HG02610 (cell line): Measurements from ENCODE around the gene FOXC1.

Source experiments
- ATAC-seq: cut with Tn5 transposase; IDR thresholded peaks from one replicate; pipeline ENCODE4 v1.9.1; 2021; ENCODE audit warnings: mild to moderate bottlenecking, moderate library complexity; ENCODE audit not compliant: unreplicated experiment

The FOXC1 gene

DNA sequence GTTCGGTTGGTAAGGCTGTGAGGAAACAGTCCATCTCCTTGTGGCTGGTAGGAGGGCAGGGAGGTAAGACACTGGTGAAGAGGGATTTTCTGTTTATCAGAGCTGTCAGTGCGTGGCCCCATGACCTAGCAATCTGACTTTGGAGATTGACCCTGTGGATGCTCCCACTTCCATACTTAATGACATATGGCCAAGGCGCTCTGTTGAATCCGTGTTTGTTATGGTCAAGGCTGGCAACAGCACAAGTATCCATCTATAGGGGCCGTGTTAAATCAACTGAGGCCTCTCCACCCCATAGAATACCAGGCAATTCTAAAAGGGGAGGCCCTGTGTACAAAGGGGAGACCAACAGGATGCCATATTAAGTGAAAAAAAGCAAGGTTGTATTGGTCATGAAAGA, 25.6 kb upstream of the FOXC1 start:
- ATAC-seq: no peak

DNA sequence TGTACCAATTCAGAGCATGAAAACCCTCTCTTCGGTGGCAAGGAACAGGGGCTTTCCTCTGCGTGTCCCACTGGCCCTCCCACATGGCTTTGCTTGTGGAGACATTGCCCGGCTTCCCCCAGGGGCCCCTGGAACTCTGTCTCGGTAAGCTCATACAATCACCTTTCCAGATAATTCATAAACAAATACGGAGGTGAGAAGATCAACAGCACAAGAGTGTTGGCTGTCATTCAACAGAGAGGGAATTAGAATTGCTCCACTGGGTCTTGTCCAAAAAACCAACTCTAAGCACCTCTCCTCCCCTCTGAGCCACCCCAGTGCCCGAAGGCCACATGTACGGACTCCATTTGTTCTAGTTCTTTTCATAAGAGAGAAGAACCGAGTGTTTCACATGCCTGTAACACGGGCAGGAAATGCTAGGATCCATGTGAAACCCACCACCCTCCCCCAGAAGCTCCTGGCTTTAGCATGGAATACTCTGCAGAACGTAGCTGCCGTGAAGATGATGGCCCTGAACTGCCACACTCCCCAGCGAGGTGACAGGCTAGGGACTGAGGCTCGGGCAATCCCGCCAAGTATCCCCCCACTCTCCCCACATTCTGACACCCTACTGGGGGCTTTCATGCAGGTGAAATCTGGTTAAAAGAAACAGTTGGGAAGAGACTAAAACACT, 24.6 kb upstream of the FOXC1 start:
- ATAC-seq: no peak

DNA sequence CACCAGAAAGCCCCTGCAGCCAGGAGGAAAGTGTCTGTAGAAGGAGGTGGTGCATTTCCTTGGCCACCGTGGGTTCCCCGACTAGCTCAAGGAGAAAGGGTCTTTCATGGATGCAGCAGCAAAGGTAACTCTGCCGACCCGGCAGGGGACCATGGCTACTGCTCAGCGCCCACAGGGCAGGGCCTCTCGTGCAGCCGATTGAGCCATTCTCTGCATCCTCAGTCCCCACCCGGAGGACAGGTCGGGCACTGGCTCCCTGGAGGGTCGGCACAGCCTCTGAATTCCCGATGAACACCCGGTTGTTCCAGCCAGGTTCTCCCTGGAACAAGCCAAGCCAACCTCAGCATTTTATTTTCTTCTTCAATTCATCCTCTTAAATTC, 24.1 kb upstream of the FOXC1 start:
- no peak for ATAC-seq

DNA sequence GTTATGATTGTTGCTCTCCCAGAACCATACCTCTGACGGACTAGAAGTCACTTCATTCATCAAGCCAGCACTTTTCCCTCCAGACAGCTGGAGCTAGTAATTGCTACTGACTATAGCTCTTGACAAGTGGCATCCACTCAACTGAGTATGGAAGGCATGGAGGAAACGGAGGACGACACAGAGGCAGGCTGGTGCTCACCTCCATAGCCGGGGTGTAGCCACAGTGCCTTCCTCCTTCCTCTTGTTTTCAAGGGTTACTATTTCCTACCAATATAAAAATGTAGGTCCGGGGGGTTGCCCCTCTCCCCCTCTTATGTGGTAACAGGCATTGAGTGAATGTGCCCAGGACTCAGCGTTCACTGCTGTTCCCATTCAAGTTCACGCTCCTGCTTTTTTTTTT, 23.5 kb upstream of the FOXC1 start:
- ATAC-seq: no peak

DNA sequence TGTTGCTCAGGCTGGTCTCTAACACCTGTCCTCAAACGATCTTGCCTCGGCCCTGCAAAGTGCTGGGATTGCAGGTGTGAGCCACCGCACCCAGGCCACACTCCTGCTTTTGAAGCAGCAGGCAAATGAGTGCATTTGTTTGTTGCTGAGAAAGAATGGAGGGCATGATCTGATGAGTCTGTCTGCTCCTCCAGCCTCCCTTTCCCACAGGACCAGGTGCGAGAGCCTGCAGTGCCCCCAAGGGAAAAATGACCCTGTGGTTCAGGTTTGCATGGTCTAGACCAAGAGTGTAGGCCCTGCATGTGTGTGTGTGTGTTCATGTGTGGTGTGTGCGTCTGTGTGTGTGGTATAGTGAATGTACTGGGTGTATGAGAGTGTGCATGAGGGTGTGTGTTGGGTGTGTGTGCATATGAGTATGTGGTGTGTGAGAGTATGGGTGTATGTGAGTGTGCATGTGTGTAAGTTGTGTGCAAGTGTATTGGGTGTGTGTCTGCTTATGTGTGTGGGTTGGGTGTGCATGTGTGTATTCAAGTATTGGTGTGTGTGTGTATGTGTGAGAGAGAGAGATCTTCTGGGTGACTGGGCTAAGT, 22.8 kb upstream of the FOXC1 start:
- no peak for ATAC-seq

DNA sequence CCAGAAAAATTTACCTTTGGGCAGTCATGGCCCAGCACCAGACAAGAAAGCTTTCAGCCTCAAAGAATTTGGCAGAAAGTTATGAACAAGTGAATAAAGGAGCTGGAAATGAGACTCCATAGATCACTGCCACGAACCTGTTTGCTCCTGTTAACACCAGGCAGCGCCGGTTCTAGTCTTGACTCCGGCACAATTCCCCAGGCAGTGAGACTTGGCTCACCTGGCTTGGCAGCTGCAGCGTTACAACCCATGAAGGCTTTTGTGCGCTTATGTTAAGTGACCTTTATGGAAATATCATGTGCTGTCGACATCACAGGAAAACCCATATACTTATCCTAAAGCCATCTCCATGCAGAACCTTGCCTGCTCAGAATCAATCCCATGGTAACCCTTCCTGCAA, 22.2 kb upstream of the FOXC1 start:
- no peak for ATAC-seq

DNA sequence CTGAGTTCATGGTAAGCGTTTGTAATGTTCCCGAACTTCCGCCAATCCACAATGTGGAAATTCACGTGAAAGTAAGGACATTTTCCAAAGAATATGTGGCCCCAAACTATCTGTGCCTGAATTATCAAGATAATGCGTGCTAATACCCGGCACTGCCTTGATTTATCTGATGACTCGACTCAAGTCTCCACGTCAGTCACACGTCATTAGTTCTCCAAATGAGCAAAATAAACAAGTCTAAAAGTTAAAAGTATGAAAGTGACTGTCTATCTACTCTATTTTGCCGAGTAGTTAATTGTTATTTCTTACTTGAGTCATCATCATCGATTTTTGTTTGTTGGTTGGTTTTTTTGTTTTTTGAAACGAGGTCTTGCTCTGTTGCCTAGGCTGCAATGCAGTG, 21.7 kb upstream of the FOXC1 start:
- ATAC-seq: no peak

DNA sequence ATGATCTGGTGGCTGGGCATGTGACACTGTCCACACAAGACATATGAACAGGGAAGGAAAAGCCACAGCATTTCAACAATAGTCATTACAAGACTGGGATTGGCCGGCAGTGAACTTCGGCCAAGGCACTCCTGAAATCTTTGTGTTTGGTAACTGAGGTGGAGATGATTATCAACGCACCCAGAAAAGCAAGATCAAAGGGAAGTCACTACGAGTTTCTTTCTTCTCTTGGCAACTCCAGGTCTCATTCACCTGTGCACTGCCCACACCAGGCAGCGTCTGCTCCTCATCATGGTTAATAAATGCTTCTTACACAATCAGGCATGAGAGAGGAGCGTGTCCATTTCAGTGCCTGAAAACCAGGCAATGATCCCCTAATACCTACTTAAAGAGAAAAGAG, 20.5 kb upstream of the FOXC1 start:
- no peak for ATAC-seq

DNA sequence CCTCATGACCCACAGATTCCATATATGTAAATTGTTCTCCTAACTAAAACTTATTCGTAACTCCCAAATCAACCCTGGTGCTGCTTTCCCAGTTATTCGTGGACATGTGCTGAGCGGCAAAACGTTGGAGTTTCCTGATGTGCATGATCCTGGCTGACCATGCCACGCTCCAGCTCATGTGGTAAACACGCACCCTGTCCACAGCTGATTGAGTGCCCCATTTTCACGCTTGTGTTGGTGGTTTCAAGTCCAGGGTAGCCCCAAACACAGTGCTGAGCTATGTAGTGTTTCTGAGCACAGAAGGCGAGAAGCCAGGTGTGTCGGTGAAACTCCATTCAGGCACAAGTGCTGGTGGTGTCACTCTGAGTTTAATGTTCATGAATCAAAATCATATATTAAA, 19.1 kb upstream of the FOXC1 start:
- no peak for ATAC-seq

DNA sequence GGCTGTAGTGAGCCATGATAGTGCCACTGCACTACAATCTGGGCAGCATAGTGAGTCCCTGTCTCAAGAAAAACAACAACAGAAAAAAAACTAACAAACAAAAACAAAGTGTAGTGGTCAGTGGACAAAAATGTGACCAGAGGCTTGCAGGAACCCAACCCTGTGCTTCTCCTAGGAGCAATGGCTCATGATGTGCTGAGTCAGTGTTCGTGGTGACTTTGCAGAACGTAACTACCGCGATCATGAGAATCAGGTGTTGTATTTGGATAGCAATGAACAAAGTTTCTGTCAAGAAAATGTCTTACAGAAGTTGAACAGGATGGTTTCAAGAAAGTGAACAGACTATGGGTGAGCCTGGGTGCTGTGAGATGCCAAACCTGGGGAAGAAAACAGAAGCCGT, 18.5 kb upstream of the FOXC1 start:
- ATAC-seq: no peak

DNA sequence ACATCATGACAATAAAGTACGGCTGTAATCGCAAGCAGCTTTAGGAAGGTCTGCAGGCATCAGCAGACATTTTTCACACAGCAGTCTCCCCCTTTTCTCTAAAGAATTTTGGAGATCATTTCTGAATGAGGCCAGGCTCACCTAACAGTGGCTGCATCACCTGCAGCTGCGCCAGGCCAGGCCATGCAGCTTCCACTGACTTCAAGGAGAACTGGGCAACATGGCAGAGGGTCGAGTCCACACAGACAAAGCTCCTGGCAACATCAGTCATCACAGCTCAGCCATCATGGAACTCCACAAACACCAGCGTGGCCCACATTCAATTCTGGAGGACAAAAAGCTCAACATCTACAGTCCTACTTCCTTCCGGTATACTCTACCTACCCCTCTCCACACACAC, 17.8 kb upstream of the FOXC1 start:
- ATAC-seq: no peak

DNA sequence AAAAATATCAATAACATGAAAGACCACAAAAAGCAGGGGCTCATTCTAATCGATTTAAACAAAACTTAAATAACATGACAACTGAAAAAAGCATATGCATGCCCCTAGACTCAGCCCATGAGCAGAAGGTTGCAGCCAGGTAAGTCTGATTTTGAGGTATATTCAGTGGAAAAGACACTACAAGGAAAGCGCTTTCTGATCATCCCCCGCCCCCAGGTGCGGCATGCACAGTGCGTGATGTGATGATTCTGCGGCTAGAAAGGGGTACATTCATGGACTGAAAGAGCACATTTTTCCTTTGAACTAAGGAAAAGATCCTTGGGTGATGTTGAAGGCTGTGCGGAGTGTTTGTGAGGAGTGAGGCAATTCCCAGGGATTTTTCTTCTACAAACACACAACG, 16.9 kb upstream of the FOXC1 start:
- no peak for ATAC-seq

DNA sequence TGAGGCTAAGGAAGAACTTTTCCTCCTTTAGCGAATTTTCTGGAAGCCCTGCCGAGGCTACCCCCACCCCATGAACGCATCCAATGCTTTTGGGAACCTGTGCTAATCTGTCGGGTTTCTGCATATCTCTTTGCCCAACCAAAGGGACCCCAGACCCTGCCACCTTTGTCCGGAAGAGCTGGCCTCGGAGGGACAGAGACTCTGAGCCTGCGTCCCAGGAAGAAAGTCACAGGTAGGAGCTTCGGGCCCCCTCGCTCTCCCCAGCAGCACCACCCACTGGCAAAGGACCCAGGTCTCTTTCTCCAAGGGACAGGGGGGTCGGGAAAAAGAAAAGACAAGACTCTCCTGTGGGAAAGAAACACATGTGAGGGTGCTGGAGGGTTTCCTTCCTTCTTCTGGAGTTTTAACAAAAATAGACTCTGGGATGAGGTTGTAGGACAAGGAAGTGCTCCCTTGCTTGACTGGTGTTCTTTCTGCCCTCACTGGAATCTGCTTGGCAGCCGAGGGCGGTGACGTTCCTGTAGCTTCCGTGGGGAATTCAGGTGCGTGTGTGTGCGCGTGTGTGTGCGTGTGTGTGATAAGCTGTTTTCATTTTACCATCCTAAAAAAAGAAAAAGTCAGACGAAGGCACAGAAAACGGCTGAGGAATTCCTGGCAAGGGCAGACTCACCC, 16.3 kb upstream of the FOXC1 start:
- ATAC-seq: no peak

DNA sequence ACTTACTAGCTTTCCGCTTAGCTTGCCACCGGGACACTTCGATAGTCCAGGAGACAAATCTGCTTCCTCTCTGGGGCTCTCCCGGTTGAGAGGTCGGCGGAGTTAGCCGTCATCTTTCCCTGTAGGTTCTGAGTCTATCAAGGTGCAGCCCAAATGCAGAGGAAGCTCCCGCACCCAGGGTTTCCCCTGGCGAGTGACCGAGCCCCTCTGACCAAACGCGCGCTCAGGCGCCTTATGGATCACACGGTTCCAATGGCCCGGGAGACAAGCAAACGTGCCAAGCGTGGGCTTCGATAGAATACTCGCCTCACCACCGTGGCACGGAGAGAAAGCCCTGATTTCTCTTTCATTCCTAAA, 15.8 kb upstream of the FOXC1 start:
- ATAC-seq: no peak

DNA sequence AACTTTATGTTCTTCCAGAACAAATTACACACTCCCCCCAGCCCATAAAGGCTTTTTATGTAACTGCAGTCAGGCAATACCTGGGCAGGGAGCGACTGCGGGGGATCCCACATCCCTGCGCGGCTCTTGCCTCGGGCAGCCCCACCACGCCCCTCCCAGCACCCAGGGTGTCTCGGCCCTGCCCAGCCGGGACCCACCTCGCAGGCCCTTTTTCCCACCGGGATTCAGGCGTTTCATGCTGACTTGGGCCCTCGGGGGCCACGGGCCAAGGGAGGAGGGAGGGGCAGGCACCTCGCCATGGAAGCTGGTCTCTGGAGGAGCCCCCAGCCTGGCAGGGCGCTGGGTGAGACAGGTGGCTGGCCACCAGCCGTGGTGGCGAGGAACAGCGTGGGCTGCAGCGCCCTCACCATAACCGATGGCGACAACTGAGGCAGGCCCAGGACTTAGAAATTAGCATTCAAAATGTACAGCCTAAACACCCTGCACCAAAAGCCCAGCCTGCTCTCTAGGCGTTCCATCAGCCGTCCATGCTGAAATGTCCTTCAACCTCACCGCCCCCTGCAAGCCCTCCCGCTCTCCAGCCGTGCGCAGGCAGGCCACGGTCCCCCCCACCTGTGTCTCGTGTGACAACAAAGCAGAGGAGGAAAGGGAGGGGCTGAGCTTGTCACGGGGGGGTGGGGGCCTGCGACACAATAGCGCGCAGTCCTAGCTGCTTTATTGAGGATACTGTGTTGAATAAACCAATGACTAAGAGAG, 15.1 kb upstream of the FOXC1 start:
- ATAC-seq: no peak

DNA sequence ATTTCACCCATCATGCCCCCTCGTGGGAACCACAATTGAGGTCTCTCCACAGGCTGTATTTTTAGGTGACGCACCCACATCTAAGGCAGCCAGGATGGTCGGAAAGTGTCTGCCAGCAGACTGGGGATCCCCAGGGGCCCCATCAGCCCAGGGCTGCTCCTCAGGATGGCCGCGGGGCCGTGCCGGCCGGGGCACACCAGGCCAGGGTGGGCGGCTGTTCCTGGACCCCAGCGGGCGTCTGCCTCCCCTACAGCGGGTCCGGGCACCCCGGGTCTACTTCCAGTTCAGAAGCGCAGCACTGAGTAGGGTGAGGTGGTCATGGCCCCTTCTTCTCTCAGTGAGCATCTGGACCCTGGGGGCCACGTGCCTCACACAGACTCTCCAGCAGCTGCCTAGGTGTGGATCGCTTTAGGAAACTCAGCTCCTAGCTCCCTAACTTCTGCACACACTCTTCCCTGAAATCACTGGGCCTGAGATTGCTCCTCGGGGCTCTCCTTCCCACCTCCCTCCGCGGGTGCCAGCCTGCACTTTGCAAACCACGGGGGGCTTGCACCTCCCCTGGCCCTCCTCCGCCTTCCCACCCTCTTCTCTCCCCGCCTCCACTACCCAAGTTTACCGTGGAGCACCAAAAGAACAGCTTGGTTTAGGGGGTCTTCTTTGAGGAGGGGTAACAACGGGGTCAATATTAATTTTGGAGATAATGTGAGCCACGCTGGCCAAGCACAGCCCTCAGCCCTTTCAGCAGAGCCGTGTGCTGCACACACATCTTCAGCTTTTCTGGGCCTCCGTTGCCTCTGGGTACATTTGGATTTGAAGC, 14.2 kb upstream of the FOXC1 start:
- ATAC-seq: no peak

DNA sequence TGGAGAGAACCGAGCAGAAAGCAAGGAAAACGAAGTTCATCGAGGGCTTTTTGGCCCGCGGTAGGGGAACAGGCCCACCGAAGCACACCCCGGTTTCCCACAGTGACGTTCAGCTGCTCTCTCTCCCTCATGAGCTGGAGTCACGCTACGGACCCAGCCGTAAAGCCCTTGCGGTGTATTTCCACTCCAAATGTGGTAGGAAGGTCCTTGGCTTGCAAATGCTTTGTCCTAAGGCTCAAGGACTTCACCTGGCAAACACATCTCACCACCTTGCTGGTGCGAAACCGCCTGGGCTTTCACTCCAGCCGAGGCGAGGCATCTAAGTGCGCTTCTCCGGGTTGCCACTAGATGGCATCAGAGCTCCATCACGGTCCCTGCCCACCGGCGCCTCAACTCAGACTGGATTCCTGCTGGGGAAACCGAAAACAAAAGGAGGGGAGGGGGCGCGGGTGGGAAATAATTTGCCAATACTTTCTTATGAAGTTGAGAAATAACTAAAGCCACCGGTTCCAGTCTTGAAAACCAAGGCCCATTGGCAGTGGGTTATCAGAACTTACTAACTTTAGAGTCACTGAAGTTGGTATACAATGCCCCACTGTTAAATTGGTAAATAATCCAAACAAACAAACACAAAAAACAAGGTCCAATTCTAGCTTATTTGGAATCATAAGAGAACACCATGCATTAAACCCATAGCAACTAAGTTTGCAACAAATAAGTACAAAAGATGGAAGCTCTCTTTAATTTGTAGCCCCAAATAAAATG, 13.4 kb upstream of the FOXC1 start:
- ATAC-seq: peak; percentile 39

DNA sequence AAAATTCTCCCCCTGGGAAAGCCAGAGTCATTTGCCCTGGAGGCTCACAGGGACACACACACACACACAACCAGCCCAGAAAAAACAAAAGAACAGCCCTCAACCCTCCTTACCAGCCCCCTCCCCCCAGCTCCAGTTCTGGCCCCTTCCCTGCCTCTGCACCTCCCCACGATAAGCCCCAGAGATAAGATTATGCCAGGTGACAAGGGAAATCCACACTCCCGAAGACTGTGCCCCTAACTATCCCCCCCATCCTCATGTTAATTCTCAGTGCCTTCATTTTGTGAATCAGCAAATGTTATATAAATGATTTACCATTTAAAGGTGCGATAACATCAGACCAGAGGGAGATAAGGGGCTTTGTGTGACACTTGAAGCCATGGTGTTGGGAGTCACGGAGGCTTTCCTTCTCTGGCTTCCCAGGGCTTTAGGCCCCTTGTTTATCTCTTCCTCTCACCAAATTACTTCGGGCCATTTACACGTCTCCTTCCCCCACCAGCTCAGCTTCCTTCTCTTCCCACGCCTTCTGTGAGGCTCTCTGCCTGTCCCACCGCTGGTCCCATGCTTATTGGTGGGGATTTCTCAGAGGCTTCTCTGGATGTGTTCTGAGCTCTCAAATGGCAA, 12.5 kb upstream of the FOXC1 start:
- no peak for ATAC-seq

DNA sequence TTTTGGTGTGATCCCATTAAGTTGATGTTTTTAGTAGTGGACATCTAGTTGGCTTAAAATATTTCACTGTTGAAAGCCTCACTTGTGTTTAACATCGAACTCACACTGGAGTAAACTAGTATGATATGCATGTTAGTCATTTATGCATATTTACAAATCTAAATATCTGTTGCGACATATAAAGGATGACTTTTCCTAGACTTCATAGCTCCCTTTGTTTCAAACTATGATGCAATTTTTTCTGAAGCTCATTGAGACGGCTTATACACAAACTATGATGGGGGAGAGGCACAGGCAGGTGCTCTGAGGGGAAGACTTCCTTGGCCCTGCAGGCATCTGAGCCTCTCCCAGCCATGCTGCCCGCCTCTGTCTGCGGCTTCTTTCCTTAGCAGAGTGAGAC, 11.8 kb upstream of the FOXC1 start:
- ATAC-seq: no peak

DNA sequence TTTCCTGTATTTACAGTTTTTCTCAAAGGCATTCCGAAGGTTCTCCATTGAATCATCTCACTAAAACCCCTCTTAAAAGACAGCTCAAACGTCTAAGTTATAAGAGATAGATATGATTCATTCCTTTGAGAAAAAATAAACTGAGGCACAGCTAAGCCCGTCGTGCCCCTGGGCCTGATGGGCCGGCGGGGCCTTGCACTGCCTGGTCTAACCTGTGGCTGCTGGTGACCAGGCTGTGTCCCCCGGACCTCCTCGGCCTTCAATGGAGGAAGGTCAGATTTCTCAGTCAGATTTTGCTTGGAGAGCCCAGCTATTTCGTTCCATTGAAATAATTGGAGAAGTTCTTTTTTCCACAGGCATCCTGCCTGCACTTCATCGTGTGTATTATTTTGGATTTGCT, 11.3 kb upstream of the FOXC1 start:
- no peak for ATAC-seq
